SHP77 (cell line): Measurements from ENCODE around the gene MED26.
"Not testable (repeated sequence)": the region's sequence is repeated elsewhere in the genome, so short reads cannot be mapped to it uniquely, and the experiment has no call there.

Experiments
- DNase-seq, 2 experiments: peaks; one replicate each; lab custom pipeline; 2025; lab: John Stamatoyannopoulos, UW

The MED26 gene

GRCh38 chr19:16628183-16628983 is at the start of gene MED26:
MED26 (minus strand) TSS chr19:16628204; CDS start chr19:16627943, 261 bp downstream.
- peak; percentile 98 for DNase-seq

GRCh38 chr19:16677055-16677454 is 49.1 kb upstream of the MED26 start:
- DNase-seq, result no peak

GRCh38 chr19:16676101-16676798 is 48.2 kb upstream of the MED26 start:
- DNase-seq, result no peak

- DNase-seq, result not testable (repeated sequence)
These were observed 45.8 kb upstream of the MED26 start for GRCh38 chr19:16673839-16674238.

- no peak for DNase-seq
These were observed 45.2 kb upstream of the MED26 start for GRCh38 chr19:16673231-16673630.

GRCh38 chr19:16671652-16672274 is 43.8 kb upstream of the MED26 start:
- no peak for DNase-seq

- no peak for DNase-seq
These were observed 42.3 kb upstream of the MED26 start for GRCh38 chr19:16670291-16670690.

- DNase-seq, result not testable (repeated sequence)
These were observed 40.7 kb upstream of the MED26 start for GRCh38 chr19:16668702-16669101.

GRCh38 chr19:16668176-16668575 is 40.2 kb upstream of the MED26 start:
- no peak for DNase-seq

- DNase-seq, result peak; percentile 23 to 44
These were observed 33.6 kb upstream of the MED26 start for GRCh38 chr19:16661480-16662034.

GRCh38 chr19:16660763-16661479 is 32.9 kb upstream of the MED26 start, which contains the start of gene TMEM38A:
TMEM38A (plus strand) TSS chr19:16661139; CDS start chr19:16661218, 79 bp downstream.
- peak; percentile 62 to 66 for DNase-seq

GRCh38 chr19:16659832-16660708 is 32.1 kb upstream of the MED26 start, which contains the start of gene SMIM7:
SMIM7 (minus strand) TSS chr19:16660144; CDS start chr19:16660110, 34 bp downstream.
- DNase-seq, result peak; percentile 99

GRCh38 chr19:16659464-16659831 is 31.4 kb upstream of the MED26 start:
- DNase-seq, result no peak

GRCh38 chr19:16657384-16657783 is 29.4 kb upstream of the MED26 start:
- DNase-seq, result no peak

- no peak for DNase-seq
These were observed 27.7 kb upstream of the MED26 start for GRCh38 chr19:16655727-16656126.

GRCh38 chr19:16654627-16655026 is 26.6 kb upstream of the MED26 start:
- DNase-seq, result no peak

GRCh38 chr19:16654140-16654539 is 26.1 kb upstream of the MED26 start:
- peak in 1 of 2 experiments; percentile 25 for DNase-seq

- DNase-seq, result no peak
These were observed 24.9 kb upstream of the MED26 start for GRCh38 chr19:16652854-16653253.

GRCh38 chr19:16651421-16652188 is 23.6 kb upstream of the MED26 start:
- DNase-seq, result not testable (repeated sequence)

- no peak for DNase-seq
These were observed 22.8 kb upstream of the MED26 start for GRCh38 chr19:16650821-16651220.
